Activated CD4-positive, alpha-beta T cell treated with anti-CD3 and anti-CD28 coated beads for 4 hours (primary cell): ENCODE measurements around the gene AK5.
"Not testable (repeated sequence)": the region's sequence is repeated elsewhere in the genome, so short reads cannot be mapped to it uniquely, and the experiment has no call there.

Source experiments
- DNase-seq, 2 donors: peaks; one replicate each; pipeline ENCODE4 v3.0.0-alpha.2; 2020

Gene AK5

DNA sequence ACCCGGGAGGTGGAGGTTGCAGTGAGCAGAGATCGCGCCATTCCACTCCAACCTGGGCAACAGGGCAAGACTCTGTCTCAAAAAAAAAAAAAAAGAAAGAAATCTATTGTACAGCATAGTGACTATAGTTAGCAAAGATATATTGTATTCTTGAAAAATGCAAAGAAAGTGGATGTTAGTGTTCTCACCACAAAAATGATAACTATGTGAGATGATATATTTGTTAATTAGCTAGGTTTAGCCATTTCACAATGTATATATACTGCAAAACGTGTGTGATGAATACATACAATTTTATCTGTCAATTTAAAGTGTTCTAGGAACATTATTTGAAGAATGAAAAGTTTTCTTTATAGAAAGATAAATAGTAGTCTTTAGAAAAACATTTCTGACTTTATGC is 179.9 kb downstream of the AK5 start:
- DNase-seq, result no peak

DNA sequence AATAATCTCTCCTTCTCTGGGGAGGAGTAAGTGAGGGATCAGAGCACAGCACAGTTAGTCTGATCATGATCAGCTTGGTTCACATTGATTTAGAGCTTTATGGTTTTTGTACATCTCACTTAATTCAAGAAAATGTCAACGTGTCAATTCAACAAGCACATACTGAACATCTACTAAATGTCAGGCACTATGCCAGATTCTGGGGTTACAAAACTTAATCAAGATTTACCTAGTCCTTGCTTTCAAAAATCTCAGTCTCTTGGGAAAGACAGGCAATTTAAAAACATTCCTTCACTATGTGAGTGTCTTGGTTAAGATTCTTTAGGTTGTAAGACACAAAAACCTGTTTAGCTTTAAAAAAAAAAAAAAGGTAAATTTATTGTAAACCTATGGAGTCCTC is 181.4 kb downstream of the AK5 start:
- DNase-seq, result no peak

DNA sequence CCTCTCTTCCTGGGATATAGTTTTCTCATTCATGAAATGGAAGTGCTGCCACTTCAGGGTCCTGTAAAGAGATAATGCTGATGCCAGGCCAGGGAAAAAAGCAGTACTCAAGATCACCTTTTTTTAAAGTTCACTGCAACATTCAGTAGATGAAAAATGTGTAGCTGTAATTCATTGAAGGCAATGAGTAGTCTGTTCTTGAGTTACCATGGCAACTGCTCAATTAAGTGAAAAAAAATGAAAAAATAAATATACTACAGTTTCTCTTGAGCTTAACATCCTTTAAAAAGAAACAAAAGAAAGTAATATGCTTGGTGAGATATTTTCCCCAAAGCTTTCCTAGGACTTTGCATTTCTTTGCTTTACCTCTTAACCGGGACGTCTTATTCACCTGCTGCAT is 183.3 kb downstream of the AK5 start:
- DNase-seq, result no peak

DNA sequence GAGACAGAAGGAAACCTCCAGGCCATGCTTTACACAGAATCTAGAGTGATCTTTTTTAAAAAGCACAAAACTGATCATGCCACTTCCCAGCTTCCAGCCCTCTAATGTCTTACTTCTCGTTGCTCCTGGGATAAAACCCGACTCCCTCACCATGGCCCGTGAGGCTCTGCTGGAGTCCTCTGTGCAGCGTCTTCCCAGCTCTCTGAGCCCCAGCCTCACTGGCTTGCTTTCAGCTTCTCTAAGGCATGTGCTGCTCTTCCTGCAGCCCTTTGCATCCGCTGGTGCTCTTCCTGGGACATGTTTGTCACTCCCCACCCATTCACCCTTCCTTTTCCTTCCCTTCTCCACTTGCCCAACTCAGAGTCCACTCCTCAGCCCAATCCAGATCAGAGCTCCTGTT is 184.1 kb downstream of the AK5 start:
- no peak for DNase-seq

DNA sequence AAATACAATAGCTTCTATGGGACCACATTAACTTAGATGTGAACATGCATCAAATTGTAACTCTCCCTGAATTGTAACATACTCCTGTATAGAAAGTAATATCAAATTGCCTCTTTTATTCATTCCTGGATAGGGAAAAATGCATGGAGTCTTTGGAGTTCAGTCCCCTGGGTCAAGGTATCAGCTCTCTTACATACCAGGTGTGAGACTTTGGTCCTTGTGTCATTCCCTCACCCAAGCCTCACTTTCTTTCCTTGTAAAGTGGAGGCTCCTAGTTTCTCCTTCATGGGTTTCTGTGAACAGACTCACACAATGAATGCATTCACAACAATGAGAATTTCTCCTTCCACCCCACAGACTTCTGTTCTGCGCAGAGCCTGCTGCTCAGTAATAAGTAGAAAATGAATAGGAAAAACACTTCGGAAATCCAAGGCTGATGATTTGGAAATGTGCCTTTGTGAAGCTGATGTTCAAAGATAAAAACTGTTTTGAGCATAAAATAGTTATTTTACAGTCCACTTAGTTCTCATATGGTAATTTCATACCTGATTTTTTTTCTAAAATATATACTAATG is 185.3 kb downstream of the AK5 start:
- no peak for DNase-seq

DNA sequence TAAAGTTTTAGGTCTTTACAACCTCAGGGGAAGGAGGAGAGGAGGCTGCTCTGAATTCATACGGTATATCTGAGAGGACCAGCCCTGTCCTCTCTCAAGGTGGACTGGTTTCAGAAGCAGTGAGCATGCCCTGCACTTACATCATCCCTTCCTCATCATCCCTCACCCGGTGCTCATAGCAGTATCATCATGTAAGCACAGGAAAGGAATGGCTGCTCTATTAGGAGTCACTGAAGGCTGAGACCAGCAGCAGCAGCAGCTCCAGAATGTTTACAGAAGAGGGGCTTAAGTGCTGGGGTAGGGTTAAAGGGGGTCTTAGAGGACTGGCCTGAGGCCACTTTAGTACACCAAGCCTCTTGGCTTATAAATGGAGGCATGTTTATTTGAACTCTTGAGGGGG is 185.9 kb downstream of the AK5 start:
- DNase-seq, result no peak

DNA sequence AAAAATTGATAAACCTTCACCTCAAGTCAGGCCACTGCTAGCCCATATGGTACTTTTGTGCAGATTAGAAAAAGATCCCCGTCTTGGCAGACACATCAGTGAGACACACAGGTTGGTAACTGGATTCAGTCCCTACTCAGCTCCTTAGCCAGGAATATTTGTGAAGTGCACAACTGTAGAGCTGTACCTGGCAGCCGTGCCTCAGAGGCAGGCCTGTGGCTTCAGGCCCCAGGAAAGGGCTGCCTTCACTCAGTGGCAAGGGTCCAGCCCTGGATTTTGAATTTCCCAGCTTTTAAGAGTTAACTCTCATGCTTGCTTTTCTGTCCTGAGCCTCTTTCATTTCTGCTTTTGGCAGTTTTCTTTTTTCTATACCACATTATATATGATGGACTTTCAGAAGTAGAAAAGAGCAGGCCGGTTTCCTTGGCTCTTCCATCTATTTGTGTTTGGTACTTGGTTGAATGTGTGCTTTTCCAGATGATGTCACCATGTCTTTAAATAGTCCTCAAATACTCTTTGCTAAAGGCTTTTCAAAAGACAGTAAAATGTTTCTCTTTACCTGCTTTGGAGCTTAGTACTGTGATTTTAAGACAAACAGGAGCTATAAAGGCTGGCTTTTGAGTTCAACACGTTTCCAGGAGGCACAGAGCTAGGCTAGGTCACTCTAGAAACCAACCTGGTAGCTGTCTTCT is 186.6 kb downstream of the AK5 start:
- no peak for DNase-seq

DNA sequence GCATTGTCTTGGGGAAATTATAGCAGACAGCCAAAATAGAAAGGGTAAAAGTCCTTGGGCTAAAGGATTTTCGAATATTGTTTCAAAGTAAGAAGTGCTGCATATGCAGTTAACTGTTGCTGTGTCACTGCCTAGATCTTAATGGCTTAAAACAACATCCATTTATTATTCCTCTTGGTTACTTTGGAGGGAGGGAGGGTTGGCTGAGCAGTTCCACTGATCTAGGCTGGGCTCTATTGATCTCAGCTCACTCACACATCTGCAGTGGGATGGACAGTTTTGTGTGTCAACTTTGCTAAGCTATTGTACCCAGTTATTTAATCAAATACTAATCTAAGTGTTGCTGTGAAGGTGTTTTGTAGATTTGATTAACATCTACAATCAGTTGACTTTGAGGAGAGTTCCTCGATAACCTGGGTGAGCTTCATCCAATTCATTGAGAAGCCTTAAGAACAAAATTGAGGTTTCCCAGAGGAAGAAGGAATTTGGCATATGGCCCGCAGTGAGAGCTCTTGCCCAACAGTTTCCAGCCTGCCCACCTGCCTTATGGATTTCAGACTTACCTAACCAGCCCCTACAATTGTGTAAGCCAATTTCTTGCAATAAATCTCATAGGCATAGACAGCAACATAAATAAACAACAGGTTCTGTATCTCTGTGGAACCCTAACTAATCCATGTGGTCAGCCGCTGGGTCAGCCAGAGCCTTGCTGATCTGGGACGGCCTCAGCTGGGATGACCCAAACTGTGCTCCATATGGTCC is 187.3 kb downstream of the AK5 start:
- DNase-seq, result no peak

DNA sequence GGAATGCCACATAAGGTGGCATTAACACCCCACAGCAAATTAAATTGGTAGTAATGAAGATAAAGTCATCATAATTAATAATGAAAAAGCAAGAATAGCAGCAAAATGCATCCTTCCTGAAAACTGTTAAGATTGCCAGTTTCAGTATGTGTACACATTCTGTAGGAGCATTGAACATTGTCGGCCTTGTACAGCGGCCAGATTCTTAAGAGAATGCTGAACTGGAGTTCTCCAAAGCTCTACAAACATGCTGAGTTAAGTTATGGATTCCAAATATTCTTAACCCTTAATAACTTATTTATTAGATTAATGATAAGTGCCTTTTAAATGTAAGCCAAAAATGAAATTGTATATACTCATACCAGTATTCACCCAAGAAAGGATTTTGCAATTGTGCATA is 189.9 kb downstream of the AK5 start:
- no peak for DNase-seq

DNA sequence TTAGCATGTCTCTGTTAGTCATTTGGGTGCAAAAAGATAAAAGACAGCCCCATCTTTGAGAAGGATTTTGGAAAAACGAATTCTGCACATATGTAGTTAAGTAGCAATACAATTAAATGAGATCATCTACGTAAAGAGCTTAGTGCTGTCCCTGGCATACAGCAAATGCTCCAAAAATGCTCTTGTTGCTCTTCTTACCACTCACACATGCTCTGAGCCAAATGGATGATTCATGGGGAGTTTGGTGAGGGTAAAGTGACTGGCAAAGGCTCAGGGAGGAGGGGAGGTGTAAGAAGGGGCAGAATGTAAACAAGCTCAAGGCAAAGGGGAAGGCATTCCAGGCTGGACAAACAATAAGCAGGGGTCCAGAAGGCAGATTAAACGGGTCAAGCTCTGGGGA is 191.9 kb downstream of the AK5 start:
- no peak for DNase-seq

DNA sequence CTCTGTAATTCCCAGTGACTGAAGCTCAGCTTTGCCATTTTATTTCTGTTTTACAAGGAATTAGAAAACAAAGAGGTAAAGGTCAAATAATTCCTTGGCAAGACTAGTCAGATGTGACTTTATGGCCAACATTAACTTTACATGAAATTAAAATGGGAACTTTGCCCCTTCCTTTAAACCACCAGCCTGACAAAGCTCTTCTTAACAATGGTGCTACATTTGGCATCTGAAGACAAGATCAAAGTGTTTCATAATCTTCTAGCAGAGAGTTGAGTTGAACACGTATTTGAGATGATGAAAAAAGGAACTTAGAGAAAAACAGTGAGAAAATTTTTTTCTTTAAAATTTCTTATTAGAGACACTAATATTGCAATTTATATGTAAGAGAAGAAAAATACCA is 193.8 kb downstream of the AK5 start:
- no peak for DNase-seq

DNA sequence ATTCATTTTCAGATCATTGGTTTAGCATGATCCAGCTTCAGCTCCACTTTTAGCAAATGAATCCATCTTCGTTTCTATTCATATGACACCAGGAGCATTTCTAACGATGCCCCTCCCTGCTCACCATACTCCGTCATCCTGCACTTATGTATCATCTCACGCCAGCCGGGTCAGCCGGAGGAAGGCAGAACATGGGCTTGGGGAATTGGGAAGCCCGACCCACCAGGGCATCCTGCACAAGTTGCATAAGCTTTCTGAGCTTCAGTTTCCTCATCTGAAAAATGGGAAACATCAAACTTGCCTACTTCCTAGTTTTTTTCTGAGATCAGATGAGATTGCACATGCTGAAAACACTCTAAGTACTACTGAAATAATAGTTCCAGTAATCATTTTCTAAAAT is 194.7 kb downstream of the AK5 start:
- DNase-seq, result no peak

DNA sequence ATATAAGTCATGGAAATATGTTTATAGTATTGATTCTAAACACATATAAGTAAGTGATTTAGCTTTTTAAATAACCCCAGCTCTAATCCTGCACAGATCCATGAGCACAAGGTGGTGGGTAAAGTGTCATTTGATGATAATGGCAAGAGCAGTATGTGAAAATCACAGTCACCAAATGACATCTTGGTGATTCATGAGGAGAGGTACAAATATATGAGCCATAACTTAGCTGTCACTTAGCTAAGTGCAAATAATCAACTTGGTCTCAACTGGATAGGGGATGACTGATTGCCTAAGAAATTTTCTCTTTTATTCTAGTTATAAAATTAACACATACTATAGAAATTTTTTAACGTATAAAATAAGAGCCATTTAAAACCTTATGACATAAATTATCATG is 202.5 kb downstream of the AK5 start:
- DNase-seq, result no peak

DNA sequence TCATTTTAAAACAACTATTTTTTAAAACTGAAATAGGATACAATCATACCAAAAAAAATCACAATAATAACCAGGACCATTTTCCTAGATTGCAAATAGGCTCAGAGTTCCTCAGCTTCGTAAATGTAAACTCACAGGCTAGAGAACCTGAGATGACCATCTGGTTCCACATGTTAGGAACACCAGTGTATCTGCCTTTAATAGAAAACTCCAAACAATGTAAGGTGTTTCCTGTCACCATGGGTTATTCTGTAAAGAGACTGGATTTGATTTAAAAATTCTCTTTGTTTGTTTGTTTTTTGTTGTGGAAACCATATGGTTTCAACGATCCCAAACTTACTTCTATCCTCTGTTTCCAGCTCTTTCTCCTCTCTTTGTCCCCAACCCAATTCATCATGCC is 203.1 kb downstream of the AK5 start:
- no peak for DNase-seq

DNA sequence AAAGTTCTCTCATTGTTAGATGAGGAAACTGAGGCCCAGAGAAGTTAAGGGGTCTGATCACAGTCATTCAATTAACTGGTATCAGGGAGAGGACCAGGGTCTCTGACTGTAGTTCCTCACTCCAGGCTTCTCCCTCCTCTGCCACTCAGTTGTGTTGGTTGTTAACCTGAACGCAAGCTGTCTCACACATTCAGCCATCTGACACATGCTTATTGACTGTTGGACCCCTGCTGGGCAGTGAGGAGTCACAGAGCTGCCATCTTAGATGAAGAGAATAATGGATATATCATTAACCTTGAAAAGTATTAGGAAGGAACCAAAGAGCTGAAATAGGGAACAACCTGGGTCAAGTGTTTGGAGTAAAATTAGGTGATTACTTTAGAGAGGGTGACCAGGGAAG is 205.8 kb downstream of the AK5 start:
- no peak for DNase-seq

DNA sequence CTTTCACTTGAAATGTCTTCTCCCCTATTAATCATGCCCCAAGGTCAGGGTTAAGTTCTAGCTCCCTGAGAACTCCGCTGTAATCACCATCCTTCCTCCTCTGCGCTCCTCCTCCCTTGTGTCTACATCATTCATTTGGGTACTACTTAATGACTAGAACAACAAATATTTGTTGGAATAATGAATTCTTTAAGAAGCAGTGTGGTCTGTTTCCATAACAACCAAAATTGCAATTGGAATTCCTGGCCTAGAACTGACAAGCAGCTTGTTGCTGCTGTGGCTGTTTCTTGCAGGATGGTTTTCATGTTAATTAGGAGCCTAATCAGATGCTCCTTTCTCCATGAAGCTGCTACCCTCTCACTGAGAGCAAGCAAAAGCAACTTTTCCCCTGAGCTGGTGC is 208.1 kb downstream of the AK5 start:
- no peak for DNase-seq

DNA sequence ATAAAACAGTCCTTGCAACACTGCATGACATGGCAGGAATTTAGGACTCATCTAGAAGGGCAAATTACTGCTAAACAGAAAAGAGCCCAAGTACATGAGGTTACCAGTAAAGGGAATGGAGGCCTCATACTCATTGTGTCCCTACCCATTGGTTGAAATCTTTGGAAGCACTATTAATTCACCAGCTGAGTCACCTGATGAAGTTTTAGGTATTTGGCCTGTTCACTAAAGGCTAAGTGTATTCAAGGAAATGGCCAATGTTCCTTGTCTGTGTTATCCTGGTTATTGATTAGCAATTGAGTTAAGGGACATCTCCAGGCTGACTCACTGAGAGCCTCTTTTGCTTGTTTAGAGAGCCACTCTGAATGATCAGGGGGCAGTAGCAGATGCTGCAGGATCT is 212.2 kb downstream of the AK5 start:
- no peak for DNase-seq

DNA sequence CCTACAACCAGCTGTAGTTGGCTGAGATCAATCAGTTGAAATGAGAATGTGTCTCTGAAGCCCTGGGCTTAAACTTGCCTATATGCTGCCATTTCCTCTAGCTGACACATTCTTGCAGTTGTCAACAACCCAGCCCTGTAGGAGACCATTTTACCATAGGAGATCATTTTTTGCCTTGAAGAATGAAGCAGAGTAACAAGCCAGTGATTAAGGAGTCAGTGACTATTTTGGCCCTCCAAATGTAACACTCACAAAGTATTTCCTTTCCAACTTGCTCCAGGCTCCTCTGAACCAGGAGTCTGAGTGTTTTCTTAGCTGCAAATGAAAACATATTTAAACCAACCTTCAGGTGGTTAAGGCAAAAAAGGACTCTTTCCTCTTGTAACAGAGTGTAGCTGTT is 217.1 kb downstream of the AK5 start:
- no peak for DNase-seq

DNA sequence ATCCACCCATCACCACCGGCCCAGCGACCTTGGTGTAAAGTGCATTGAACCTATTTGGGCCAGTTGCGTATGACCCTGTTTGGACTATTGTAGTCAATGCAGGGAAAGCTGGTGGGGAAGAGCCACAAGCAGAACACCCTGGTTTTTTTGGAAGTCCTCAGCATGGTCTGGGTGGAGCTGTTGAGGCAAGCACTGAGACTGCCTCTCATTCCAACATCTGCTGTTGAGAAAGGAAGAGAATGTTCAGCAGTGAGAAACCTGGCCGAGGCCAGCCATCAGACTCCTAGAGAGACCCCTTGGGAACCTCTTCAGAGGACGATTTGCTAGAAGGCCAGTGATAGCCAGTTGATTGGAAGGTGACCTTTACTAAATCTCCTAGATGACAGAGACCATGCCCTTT is 217.6 kb downstream of the AK5 start:
- no peak for DNase-seq

DNA sequence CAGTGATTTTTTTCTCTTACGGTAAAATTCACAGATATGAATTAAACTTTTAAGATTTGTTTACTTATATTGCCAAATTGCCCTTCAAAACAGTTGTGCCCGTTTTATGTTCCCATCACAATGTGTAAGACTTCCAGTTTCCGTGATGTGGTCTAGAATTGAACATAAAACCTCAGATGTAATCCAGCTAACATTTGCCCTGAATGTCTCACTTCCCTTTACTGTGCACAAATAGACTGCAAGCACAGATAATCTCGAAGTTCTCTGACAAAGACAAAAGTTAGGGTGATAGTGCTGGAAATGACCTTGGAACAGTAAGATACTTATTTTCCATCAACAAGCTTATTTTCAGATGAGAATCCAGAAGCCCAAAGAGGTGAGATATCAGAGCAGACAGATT is 223.2 kb downstream of the AK5 start:
- no peak for DNase-seq

DNA sequence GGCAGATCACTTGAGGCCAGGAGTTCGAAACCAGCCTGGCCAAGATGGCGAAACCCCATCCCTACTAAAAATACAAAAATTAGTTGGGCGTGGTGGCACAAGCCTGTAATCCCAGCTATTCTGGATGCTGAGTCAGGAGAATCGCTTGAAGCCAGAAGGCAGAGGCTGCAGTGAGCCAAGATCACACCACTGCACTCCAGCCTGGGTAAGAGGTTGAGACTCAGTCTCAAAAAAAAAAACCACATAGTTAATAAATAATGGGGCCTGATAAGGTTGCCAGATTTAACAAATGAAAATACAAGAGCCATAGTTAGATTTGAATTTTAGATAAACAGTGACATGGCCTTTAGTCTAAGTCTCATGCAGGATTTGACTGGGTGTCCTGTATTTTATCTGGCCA is 225.0 kb downstream of the AK5 start:
- no peak for DNase-seq

DNA sequence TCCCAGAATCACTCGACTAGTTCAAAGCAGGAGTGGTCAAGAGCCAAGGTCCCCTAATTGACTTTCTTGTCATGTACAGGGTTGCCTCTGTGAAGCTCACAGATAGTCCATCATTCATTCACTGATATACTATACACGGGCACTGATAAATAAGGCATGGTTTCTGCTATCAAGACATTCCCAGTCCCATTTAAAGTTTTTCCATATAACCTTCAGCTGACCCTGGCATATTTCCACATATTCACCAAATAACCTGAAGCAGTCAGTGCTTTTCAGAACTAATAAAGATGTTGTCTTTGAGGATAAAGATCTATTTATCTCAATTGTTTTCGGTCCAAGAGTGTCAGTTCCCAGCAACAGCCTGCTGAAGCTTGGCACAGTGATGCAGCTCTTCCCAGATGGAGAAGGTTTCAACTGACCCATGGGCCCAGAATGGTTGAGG is 227.3 kb downstream of the AK5 start:
- DNase-seq, result no peak

DNA sequence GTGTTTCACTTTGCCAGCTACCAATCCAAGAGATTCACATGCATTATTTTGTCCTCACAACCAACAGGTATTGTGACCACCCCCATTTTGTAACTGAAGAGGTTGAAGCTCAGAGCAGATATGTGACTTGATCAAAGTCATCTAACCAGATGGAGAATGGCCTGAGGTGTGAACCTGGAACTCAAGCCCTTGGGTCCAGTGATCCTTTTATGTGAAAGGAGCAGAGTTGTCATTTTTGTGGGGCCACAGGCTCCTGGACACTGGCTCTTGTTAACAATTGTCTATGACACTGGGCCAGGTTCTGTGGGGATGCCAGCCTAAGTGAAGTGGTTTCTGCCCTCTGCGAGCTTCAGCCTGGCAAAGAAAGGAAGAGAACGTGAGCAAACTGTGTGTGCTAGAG is 228.1 kb downstream of the AK5 start:
- no peak for DNase-seq

DNA sequence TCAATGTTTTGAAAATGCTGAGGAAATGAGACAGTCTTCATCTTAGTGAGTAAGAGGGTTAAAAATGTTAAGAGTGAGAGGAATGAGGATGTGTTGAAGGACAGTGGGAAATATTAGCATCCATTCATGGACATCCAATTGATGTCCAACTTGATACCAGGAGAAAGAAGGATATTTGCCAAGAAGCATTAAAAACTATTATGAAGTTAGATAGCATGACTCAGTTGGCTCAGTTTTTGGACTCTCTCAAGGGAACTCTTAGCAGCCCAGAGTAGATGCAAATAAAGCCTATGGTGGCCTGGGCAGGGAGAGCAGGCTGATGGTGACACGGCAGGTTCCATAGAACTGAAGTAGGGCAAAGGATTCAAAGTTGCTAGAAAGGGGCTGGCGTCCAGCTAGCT is 229.6 kb downstream of the AK5 start:
- DNase-seq, result no peak

DNA sequence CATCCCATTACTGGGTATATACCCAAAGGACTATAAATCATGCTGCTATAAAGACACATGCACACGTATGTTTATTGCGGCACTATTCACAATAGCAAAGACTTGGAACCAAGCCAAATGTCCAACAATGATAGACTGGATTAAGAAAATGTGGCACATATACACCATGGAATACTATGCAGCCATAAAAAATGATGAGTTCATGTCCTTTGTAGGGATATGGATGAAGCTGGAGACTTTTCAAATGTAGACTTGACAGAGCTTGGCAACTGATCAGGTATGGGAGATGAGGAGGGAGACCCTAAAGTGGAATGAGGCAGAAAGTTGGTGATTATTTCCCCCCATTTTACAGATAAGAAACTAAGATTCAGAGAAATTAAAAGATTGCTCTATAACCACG is 230.8 kb downstream of the AK5 start:
- not testable (repeated sequence) for DNase-seq
